GM19240 (cell line): ENCODE data around the gene PRKN.

Experiments
- DNase-seq: peaks from one replicate; pipeline ENCODE4 v3.0.0; 2011; ENCODE audit warnings: low spot score; ENCODE audit not compliant: insufficient read length

PRKN gene

GRCh38 chr6:161407115-161407514 lies 1320.5 kb downstream of the PRKN start:
- DNase-seq: no peak

GRCh38 chr6:161406646-161407045 lies 1320.9 kb downstream of the PRKN start:
- no peak for DNase-seq

GRCh38 chr6:161405418-161405817 lies 1322.1 kb downstream of the PRKN start:
- DNase-seq: no peak

- no peak for DNase-seq
These were observed 1323.8 kb downstream of the PRKN start for GRCh38 chr6:161403717-161404116.

GRCh38 chr6:161401587-161402309 lies 1325.8 kb downstream of the PRKN start:
- DNase-seq: no peak

GRCh38 chr6:161400671-161401070 lies 1326.9 kb downstream of the PRKN start:
- DNase-seq: no peak

- DNase-seq: no peak
These were observed 1331.0 kb downstream of the PRKN start for GRCh38 chr6:161396539-161396938.

GRCh38 chr6:161395716-161396231 lies 1331.8 kb downstream of the PRKN start:
- DNase-seq: no peak

GRCh38 chr6:161394437-161394836 lies 1333.1 kb downstream of the PRKN start:
- DNase-seq: no peak

GRCh38 chr6:161393839-161394364 lies 1333.7 kb downstream of the PRKN start:
- peak; percentile 76 for DNase-seq

GRCh38 chr6:161393292-161393691 lies 1334.3 kb downstream of the PRKN start:
- DNase-seq: no peak

GRCh38 chr6:161389756-161390155 lies 1337.8 kb downstream of the PRKN start:
- no peak for DNase-seq

GRCh38 chr6:161383951-161384350 lies 1343.6 kb downstream of the PRKN start:
- DNase-seq: no peak

- DNase-seq: no peak
These were observed 1347.6 kb downstream of the PRKN start for GRCh38 chr6:161379834-161380582.

- no peak for DNase-seq
These were observed 1349.5 kb downstream of the PRKN start for GRCh38 chr6:161378115-161378514.

- no peak for DNase-seq
These were observed 1350.5 kb downstream of the PRKN start for GRCh38 chr6:161377116-161377515.

- no peak for DNase-seq
These were observed 1351.2 kb downstream of the PRKN start for GRCh38 chr6:161376367-161376766.

GRCh38 chr6:161374971-161375873 lies 1352.3 kb downstream of the PRKN start:
- DNase-seq: no peak

GRCh38 chr6:161373905-161374451 lies 1353.6 kb downstream of the PRKN start:
- DNase-seq: peak; percentile 33

GRCh38 chr6:161372422-161372793 lies 1355.2 kb downstream of the PRKN start:
- DNase-seq: no peak

- peak; percentile 83 for DNase-seq
These were observed 1356.7 kb downstream of the PRKN start for GRCh38 chr6:161370880-161371279.
